Cortex of kidney (tissue), 1 donor: ENCODE measurements around the gene SH3PXD2A.

Source experiments
- DNase-seq: peaks from one replicate; lab custom pipeline; 2025; lab: John Stamatoyannopoulos, UW

SH3PXD2A gene

GRCh38 chr10:103602028-103602851, 253.1 kb downstream of the SH3PXD2A start:
- no peak for DNase-seq

- no peak for DNase-seq
Observed at GRCh38 chr10:103600956-103601569, 254.3 kb downstream of the SH3PXD2A start.

- no peak for DNase-seq
Observed at GRCh38 chr10:103600325-103600724, 255.1 kb downstream of the SH3PXD2A start.

- DNase-seq = no peak
Observed at GRCh38 chr10:103599907-103600306, 255.5 kb downstream of the SH3PXD2A start.

GRCh38 chr10:103599211-103599610, 256.2 kb downstream of the SH3PXD2A start:
- no peak for DNase-seq

GRCh38 chr10:103598654-103599115, 256.7 kb downstream of the SH3PXD2A start:
- DNase-seq = no peak

- DNase-seq = no peak
Observed at GRCh38 chr10:103597003-103597402, 258.4 kb downstream of the SH3PXD2A start.

- no peak for DNase-seq
Observed at GRCh38 chr10:103595933-103596726, 259.2 kb downstream of the SH3PXD2A start.

GRCh38 chr10:103593022-103593570, 262.3 kb downstream of the SH3PXD2A start:
- DNase-seq = no peak

- DNase-seq = no peak
Observed at GRCh38 chr10:103592186-103593021, 263.0 kb downstream of the SH3PXD2A start.

GRCh38 chr10:103590744-103591291, 264.6 kb downstream of the SH3PXD2A start:
- no peak for DNase-seq

GRCh38 chr10:103590060-103590459, 265.3 kb downstream of the SH3PXD2A start:
- no peak for DNase-seq

- DNase-seq = no peak
Observed at GRCh38 chr10:103589074-103589630, 266.2 kb downstream of the SH3PXD2A start.

GRCh38 chr10:103587073-103587472, 268.3 kb downstream of the SH3PXD2A start:
- DNase-seq = no peak

GRCh38 chr10:103585011-103585405, 270.4 kb downstream of the SH3PXD2A start:
- no peak for DNase-seq

GRCh38 chr10:103584216-103585010, 271.0 kb downstream of the SH3PXD2A start:
- no peak for DNase-seq

- no peak for DNase-seq
Observed at GRCh38 chr10:103583871-103584215, 271.5 kb downstream of the SH3PXD2A start.

GRCh38 chr10:103582331-103583123, 272.8 kb downstream of the SH3PXD2A start:
- no peak for DNase-seq

- no peak for DNase-seq
Observed at GRCh38 chr10:103581499-103581898, 273.9 kb downstream of the SH3PXD2A start.
